NCI-H2081 treated with DMSO at 0.1 percent for 48 hours (cell line): Measurements from ENCODE around the gene THAP5.

ENCODE experiments used
- DNase-seq: peaks from one replicate; lab custom pipeline; 2025; lab: John Stamatoyannopoulos, UW

THAP5 gene, protein sequence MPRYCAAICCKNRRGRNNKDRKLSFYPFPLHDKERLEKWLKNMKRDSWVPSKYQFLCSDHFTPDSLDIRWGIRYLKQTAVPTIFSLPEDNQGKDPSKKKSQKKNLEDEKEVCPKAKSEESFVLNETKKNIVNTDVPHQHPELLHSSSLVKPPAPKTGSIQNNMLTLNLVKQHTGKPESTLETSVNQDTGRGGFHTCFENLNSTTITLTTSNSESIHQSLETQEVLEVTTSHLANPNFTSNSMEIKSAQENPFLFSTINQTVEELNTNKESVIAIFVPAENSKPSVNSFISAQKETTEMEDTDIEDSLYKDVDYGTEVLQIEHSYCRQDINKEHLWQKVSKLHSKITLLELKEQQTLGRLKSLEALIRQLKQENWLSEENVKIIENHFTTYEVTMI

DNA sequence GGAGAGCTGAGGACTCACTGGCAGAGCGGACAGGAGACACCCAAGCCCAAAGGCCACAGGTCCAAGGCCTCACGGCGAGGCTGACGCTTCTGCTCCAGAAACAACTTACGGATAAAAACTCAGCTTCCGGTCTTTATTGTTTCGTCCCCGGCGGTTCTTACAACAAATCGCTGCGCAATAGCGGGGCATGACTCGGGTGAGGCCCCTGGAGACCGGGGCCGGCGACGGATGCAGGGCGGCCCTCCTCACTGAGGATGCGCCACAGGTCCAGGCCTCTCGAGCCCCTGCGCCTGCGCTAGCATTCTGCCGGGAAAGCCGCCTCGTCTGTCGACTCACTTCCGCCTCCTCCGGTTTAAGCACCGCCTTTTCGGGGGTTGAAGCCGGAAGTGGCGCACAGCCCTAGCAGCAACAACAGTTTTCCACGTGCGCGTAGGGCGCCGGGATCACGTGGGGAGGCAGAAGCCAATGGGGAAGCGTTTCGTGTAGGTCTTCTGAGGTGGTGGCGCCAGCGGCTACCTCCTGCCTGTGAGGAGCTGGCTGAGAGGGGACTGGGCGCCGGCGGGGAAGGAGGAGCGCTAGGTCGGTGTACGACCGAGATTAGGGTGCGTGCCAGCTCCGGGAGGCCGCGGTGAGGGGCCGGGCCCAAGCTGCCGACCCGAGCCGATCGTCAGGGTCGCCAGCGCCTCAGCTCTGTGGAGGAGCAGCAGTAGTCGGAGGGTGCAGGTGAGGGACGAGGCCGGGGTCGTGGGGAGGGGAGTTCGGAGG lies at the start of gene THAP5, which contains the start of gene DNAJB9:
THAP5 (minus strand) TSS at position 326 of the 765 bp plus-strand sequence; CDS start at position 189, 137 bp downstream.
DNAJB9 (plus strand) TSS at position 494 of the 765 bp plus-strand sequence. CDS start 1,853 bp downstream, outside the sequence.
- peak; percentile 98 for DNase-seq

DNA sequence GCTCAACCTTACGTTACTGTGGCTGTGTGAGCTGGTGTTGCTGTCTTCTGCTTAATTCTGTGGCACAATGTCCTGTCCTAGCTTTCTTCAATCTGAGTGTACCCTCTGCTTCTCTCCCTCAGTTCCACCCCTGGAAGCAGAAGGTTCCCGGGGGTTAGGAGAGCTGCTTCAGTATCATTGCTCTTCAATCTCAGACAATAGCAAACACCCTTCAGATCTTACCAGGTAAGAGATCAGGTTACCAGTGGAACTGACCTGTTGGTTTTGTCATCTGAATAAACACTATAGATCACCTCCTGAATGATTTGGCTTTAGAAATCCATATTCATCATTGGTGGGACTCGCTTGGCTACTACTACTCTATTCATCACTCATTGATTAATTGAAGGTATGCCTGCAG lies 48.5 kb upstream of the THAP5 start:
- no peak for DNase-seq

GRCh38 chr7:108614896-108615295 lies 45.4 kb upstream of the THAP5 start:
- no peak for DNase-seq

GRCh38 chr7:108613949-108614381 lies 44.5 kb upstream of the THAP5 start:
- DNase-seq, result no peak

- DNase-seq, result peak; percentile 62
Measured at GRCh38 chr7:108613147-108613948, 43.8 kb upstream of the THAP5 start.

- DNase-seq, result no peak
Measured at GRCh38 chr7:108611268-108611667, 41.8 kb upstream of the THAP5 start.

DNA sequence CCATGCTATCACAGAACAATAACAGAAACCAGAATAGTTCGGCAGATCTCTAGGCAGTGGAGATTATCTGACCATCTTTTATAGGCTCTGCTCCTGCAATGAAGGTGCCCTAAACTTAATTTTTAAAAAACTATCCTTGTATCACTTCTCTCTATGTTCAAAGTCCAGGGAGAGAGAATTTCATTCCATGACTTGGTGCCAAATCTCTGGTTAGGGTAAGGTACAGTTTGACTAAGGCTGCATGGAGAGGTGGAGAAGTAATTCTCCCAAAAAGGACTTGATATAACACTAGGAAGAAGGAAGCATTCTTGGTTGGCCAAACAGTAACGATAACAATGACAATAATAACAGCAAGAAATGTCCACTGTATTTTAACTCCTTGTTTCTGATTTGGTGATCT lies 40.1 kb upstream of the THAP5 start:
- DNase-seq, result no peak

- no peak for DNase-seq
Measured at GRCh38 chr7:108605559-108606201, 36.2 kb upstream of the THAP5 start.

DNA sequence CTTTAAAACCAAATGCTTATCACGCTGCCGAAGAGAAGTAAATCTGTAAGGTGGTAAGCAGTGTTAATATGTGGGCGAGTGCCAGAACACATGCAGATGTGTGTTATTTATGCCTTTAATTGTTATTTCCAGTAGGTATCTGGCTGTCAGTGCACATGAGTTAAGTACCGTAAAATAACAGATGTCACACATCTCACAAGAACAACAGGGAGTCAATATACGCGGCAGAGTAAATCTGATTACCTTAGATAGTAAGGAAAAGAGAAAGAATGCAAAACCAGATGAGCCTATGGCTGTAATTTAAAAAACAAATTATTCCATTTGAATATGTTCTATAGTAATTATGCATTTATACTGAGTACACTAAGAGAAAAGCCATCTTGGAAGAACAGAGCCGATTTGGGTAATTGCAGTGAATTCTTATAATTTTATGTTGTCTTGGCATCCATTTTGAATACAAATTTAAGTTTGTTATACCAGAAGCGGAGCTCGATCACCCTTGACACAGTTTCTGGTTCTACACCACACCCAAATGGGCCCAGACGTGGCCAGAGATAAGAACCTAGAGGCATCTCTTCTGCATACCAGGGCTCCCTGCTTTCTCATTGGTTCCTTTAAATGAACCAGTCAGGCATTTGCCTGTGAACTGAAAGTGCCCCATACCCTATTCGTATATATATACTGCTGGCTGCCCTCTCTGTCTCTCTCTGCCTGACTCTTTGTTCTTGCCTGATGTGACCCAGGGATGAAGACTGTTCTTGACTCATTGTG lies 35.0 kb upstream of the THAP5 start:
- no peak for DNase-seq

GRCh38 chr7:108603656-108604306 lies 34.3 kb upstream of the THAP5 start:
- DNase-seq, result no peak

- DNase-seq, result no peak
Measured at GRCh38 chr7:108600399-108600798, 30.9 kb upstream of the THAP5 start.

DNA sequence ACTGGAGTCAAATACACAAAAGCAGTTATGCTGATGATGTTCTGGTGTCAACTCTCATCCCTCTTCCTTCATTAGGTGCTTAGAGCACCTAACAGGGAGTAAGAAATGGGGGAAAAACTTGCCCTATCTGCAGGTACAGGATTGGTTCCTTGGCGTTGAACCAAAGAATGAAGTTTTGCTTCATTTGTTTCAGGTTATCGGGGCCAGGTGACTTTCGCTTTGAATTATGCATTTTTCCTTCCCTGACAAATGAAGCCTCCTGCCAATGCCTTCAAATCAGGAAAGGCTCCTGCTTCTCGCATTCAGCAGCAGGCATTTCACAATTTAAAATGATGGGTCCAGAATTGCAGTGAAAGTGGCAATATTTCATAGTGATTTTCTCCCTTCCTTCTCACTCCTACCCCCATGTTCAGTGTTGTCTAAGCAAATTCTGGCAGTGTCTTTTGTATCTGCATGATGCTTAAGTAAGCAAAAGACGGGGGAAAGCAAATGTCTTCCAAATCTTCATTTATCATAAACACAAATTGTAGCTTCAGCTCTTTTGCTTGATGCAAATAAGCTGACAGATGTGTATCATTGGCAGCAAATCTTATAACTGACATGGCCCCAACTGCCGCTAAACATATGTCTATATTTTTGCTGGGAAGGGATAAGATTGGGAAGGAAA lies 29.5 kb upstream of the THAP5 start:
- no peak for DNase-seq

DNA sequence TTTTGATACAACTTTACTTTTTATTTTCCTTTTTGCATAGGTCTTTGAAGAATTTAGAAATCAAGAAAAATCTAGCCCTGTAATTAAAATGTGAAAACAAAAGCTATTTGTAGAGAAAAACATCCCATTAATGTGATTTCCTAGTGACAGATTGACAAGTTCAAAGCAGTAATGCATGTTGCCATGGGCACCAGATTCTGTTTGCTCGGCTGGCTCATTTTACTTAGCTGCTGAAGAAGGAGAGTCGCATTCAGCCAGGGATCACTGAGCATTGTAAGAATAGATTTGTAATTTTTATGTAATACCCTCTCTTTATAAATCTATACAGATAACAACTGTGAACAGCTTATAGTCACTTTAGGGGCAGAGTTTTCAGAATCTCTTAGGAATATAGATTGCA lies 28.6 kb upstream of the THAP5 start:
- no peak for DNase-seq

- no peak for DNase-seq
Measured at GRCh38 chr7:108596560-108596959, 27.1 kb upstream of the THAP5 start.

- peak; percentile 52 for DNase-seq
Measured at GRCh38 chr7:108592646-108593201, 23.2 kb upstream of the THAP5 start.

DNA sequence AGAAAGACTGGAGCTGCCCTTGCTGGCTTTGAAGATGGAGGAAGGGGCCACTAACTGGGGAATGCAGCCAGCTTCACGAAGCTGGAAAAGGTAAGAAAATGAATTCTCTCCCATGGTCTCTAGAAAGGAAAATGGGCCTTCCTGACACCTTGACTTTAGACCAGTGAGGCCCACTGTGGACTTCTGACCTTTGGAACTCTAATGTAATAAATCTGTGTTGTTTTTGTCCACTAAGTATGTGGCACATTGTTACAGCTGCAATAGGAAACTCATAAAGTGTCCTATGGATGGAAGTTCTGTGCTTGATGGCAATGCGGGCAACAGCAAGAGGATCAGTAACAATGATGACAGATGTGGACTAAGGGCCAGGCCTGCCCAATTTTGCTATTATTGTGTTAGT lies 21.1 kb upstream of the THAP5 start:
- DNase-seq, result no peak

GRCh38 chr7:108589874-108590273 lies 20.4 kb upstream of the THAP5 start:
- no peak for DNase-seq

DNA sequence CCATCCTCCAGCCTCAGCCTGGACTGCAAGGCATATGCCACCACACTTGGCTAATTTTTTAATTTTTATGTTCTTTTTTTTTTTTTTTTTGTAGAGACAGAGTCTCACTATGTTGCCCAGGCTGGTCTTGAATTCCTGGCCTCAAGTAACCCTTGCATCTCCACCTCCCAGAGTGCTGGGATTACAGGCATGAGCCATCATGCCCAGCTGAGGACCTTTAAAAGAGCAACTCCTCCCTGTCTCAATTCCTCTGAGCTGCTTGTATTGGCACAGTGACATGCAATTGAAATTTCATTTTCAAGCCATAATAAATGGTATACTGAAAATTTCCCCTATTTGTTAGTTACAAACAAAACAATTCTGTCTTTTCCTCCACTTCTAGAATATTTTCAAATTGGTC lies 19.7 kb upstream of the THAP5 start:
- DNase-seq, result no peak

- DNase-seq, result no peak
Measured at GRCh38 chr7:108586274-108586710, 16.8 kb upstream of the THAP5 start.
